OCI-LY1 (cell line): ENCODE measurements around the gene IFNGR2.

Source experiments
- H2AFZ ChIP-seq: fragments of 200-600 bp; sonication (generic), shearing (Covaris generic); 2 replicates; pipeline ENCODE4 v1.6.0; 2014; ENCODE audit warnings: antibody characterized with exemption, mild to moderate bottlenecking, low read length
- H3F3A ChIP-seq: fragments of 200-600 bp; sonication (generic), shearing (Covaris generic); 2 replicates; pipeline ENCODE4 v1.6.0; 2014; ENCODE audit warnings: mild to moderate bottlenecking, antibody characterized with exemption, low read length, moderate library complexity; ENCODE audit not compliant: insufficient read depth
- H3K27ac ChIP-seq: fragments of 200-600 bp; sonication (generic); 2 replicates; pipeline ENCODE4 v1.5.1; 2014; ENCODE audit warnings: low read length, mixed run types, mild to moderate bottlenecking, low read depth; ENCODE audit not compliant: poor library complexity, severe bottlenecking
- H3K27me3 ChIP-seq: fragments of 200-600 bp; sonication (generic); 2 replicates; pipeline ENCODE4 v1.6.0; 2014; ENCODE audit warnings: antibody characterized with exemption, mild to moderate bottlenecking, low read length, moderate library complexity; ENCODE audit not compliant: insufficient read depth
- H3K36me3 ChIP-seq: fragments of 200-600 bp; sonication (generic); 2 replicates; pipeline ENCODE4 v1.6.1; 2014; ENCODE audit warnings: mild to moderate bottlenecking, antibody characterized with exemption, low read length, moderate library complexity, mixed read lengths; ENCODE audit not compliant: insufficient read depth
- H3K4me1 ChIP-seq: fragments of 200-600 bp; sonication (generic); 2 replicates; pipeline ENCODE4 v1.5.1; 2014; ENCODE audit warnings: mild to moderate bottlenecking, low read length, moderate library complexity; ENCODE audit not compliant: insufficient read depth, severe bottlenecking
- H3K4me2 ChIP-seq: fragments of 200-600 bp; sonication (generic), shearing (Covaris generic); 2 replicates; pipeline ENCODE4 v1.6.1; 2014; ENCODE audit warnings: low read length
- H3K4me3 ChIP-seq: fragments of 200-600 bp; sonication (generic); 2 replicates; pipeline ENCODE4 v1.5.1; 2014; ENCODE audit warnings: low read length, low read depth, mild to moderate bottlenecking, mixed read lengths; ENCODE audit not compliant: poor library complexity, severe bottlenecking
- H3K79me2 ChIP-seq: fragments of 200-600 bp; shearing (Covaris generic); 2 replicates; pipeline ENCODE4 v1.6.1; 2016; ENCODE audit warnings: mixed run types, low read length, mixed read lengths; ENCODE audit not compliant: insufficient read depth
- H3K9ac ChIP-seq: fragments of 200-600 bp; sonication (generic), shearing (Covaris generic); 2 replicates; pipeline ENCODE4 v1.6.1; 2014; ENCODE audit warnings: mild to moderate bottlenecking, low read length, mixed read lengths
- H3K9me2 ChIP-seq: fragments of 200-600 bp; sonication (generic), shearing (Covaris generic); 2 replicates; pipeline ENCODE4 v1.6.1; 2014; ENCODE audit warnings: low read depth, mild to moderate bottlenecking, low read length, mixed read lengths
- H3K9me3 ChIP-seq: fragments of 200-600 bp; shearing (Covaris generic); 2 replicates; pipeline ENCODE4 v1.6.1; 2014; ENCODE audit warnings: low read length, mixed read lengths
- H4K20me1 ChIP-seq: fragments of 200-600 bp; sonication (generic), shearing (Covaris generic); 2 replicates; pipeline ENCODE4 v1.6.0; 2016; ENCODE audit warnings: mild to moderate bottlenecking, low read length; ENCODE audit not compliant: insufficient read depth
- EZH2 ChIP-seq: fragments of 200-600 bp; sonication (generic), shearing (Covaris generic); IDR thresholded peaks from 2 replicates; pipeline ENCODE4 v1.8.0; 2017; ENCODE audit warnings: borderline replicate concordance, mixed run types, mild to moderate bottlenecking, antibody characterized with exemption, low read length, moderate library complexity, mixed read lengths
- TF ChIP-seq, protein P1 (sequence below): fragments of 200-600 bp; sonication (generic), shearing (Covaris generic); IDR thresholded peaks from 2 replicates; pipeline ENCODE4 v1.5.1; 2017; ENCODE audit warnings: mild to moderate bottlenecking, antibody characterized with exemption, low read length, moderate library complexity, mixed read lengths

Gene IFNGR2

GRCh38 chr21:33419538-33420123 is 16.4 kb downstream of the IFNGR2 start:
- Histone ChIP-seq H3K79me2 (peaks cover 24% of the 10 kb centered on the region), H2AFZ (no peak overlapping the region), H3K4me3 (no peak overlapping the region), H3K4me1 (no peaks in the 10 kb centered on the region), H3K9me3 (no peaks in the 10 kb centered on the region), H3K36me3 (peaks cover 85% of the 10 kb centered on the region), H3K9ac (no peak overlapping the region), H3K27ac (no peak overlapping the region), H3F3A (no peaks in the 10 kb centered on the region), H4K20me1 (no peaks in the 10 kb centered on the region), H3K9me2 (no peaks in the 10 kb centered on the region), H3K4me2 (no peak overlapping the region), H3K27me3 (no peaks in the 10 kb centered on the region)
- TF ChIP-seq EZH2: no peak
- TF ChIP-seq, protein P1, sequence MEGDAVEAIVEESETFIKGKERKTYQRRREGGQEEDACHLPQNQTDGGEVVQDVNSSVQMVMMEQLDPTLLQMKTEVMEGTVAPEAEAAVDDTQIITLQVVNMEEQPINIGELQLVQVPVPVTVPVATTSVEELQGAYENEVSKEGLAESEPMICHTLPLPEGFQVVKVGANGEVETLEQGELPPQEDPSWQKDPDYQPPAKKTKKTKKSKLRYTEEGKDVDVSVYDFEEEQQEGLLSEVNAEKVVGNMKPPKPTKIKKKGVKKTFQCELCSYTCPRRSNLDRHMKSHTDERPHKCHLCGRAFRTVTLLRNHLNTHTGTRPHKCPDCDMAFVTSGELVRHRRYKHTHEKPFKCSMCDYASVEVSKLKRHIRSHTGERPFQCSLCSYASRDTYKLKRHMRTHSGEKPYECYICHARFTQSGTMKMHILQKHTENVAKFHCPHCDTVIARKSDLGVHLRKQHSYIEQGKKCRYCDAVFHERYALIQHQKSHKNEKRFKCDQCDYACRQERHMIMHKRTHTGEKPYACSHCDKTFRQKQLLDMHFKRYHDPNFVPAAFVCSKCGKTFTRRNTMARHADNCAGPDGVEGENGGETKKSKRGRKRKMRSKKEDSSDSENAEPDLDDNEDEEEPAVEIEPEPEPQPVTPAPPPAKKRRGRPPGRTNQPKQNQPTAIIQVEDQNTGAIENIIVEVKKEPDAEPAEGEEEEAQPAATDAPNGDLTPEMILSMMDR: no peak

GRCh38 chr21:33421713-33422393 is 18.6 kb downstream of the IFNGR2 start:
- Histone ChIP-seq H2AFZ (no peak overlapping the region), H3K79me2 (peaks cover 15% of the 10 kb centered on the region; the same call in 1 of the 2 replicates), H3K27me3 (no peaks in the 10 kb centered on the region), H3K4me3 (no peak overlapping the region), H3K4me2 (no peak overlapping the region), H3K9me2 (no peaks in the 10 kb centered on the region), H3K36me3 (peaks cover 81% of the 10 kb centered on the region), H3F3A (no peaks in the 10 kb centered on the region), H3K9ac (no peak overlapping the region), H4K20me1 (no peaks in the 10 kb centered on the region), H3K4me1 (no peaks in the 10 kb centered on the region), H3K9me3 (no peaks in the 10 kb centered on the region), H3K27ac (no peak overlapping the region)
- TF ChIP-seq, protein P1: no peak
- TF ChIP-seq EZH2: no peak

GRCh38 chr21:33424214-33424613 is 21.0 kb downstream of the IFNGR2 start:
- H3K36me3 ChIP-seq: peaks cover 88% of the 10 kb centered on the region
- H3K4me1 ChIP-seq: no peaks in the 10 kb centered on the region
- no peak overlapping the region for H3K9ac ChIP-seq
- no peak overlapping the region for H2AFZ ChIP-seq
- H3F3A ChIP-seq: no peaks in the 10 kb centered on the region
- no peak overlapping the region for H3K27ac ChIP-seq
- no peaks in the 10 kb centered on the region for H3K79me2 ChIP-seq
- no peaks in the 10 kb centered on the region for H3K27me3 ChIP-seq
- no peak for TF ChIP-seq EZH2
- TF ChIP-seq, protein P1: no peak
- no peak overlapping the region for H3K4me3 ChIP-seq
- H4K20me1 ChIP-seq: no peaks in the 10 kb centered on the region
- no peaks in the 10 kb centered on the region for H3K9me2 ChIP-seq
- no peaks in the 10 kb centered on the region for H3K9me3 ChIP-seq
- H3K4me2 ChIP-seq: no peak overlapping the region
